GM12872 (cell line): Measurements from ENCODE around the gene RAB8B.

ENCODE experiments used
- TF ChIP-seq, protein P1 (sequence below): IDR thresholded peaks from 3 replicates; pipeline ENCODE4 v1.5.1; 2011; ENCODE audit warnings: low read depth, mild to moderate bottlenecking, low read length, moderate library complexity; ENCODE audit not compliant: insufficient read depth

RAB8B gene

DNA sequence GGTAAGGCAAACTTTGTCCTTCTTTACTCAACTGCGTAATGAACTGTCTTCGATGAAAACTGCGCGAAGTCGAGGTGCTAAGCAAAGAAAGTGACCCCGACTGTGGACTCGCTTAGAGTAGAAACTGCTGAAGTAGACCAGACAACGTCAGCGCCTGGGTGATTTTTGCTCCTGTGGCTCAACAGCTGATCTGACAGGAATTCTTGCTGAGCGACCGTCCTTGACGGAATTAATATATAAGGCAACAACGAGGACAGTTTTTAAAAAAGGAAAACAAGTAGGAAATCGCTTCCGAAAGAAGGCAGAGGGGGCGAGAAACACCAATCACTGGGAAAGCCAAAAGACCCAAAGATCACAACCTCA, 32.7 kb upstream of the RAB8B start:
- TF ChIP-seq, protein P1, sequence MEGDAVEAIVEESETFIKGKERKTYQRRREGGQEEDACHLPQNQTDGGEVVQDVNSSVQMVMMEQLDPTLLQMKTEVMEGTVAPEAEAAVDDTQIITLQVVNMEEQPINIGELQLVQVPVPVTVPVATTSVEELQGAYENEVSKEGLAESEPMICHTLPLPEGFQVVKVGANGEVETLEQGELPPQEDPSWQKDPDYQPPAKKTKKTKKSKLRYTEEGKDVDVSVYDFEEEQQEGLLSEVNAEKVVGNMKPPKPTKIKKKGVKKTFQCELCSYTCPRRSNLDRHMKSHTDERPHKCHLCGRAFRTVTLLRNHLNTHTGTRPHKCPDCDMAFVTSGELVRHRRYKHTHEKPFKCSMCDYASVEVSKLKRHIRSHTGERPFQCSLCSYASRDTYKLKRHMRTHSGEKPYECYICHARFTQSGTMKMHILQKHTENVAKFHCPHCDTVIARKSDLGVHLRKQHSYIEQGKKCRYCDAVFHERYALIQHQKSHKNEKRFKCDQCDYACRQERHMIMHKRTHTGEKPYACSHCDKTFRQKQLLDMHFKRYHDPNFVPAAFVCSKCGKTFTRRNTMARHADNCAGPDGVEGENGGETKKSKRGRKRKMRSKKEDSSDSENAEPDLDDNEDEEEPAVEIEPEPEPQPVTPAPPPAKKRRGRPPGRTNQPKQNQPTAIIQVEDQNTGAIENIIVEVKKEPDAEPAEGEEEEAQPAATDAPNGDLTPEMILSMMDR: no peak

DNA sequence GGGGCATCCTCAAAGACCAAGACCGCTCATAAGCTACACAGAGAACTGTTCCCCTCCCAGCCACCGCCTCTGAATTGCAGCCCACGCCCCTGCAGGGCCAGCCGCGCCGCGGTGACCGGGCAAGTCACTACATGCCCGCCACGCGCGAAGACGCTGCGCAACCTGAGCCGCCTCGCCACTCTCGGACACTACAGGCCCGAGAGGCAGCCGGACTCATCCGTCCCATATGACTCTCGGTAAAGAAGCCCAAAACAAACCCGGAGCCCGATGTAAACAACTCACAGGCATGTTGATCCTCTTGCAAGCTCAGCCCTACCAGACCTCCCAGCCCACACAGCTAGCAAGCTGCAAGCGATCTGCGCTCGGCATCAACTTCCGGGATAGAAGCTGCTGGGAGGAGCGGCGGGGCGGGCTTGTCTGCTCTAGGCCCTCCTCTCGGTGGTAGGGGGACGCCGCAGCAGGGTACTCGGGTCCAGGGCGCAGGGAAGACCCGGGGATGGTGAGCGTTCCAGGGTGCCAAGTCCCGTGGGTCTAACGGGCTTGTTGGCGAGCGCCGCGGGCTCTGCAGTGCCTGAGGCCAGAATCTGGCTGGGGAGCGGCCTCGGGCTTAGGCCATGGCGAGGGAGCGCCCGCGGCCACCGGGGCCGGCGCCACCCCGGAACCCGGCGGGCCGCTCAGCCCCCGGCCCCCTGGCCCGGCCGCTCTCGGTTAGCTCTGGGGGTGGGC, 32.1 kb upstream of the RAB8B start, which contains the start of gene RPS27L:
Gene RPS27L (minus strand): TSS at position 360 of the 726 bp plus-strand sequence. CDS start 72 bp downstream, at position 288.
- TF ChIP-seq, protein P1: no peak

DNA sequence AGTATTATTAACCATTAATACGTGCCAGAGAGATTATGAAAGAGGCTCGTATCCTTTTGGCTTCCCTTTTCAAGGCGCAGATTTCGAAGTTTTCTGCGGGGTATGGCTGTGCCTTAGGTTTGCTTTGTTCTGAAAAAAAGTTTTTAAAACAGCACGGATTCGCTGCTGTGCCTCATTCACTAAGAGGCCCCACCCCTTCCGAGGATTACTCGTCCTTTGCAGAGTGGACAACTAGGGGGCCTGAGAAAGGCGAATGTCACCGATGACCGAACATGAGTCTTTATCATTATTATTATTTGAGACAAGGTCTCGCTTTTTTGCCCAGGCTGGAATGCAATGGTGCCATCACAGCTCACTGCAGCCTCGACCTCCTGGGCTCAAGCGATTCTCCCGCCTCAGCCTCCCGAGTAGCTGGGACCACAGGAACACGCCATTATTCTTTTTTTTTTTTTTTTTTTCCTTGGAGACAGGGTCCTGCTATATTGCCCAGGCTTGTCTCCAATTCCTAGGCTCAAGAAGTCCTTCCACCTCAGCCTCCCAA, 31.4 kb upstream of the RAB8B start:
- TF ChIP-seq, protein P1: peak; percentile 18; the same call in 1 of the 3 replicates

DNA sequence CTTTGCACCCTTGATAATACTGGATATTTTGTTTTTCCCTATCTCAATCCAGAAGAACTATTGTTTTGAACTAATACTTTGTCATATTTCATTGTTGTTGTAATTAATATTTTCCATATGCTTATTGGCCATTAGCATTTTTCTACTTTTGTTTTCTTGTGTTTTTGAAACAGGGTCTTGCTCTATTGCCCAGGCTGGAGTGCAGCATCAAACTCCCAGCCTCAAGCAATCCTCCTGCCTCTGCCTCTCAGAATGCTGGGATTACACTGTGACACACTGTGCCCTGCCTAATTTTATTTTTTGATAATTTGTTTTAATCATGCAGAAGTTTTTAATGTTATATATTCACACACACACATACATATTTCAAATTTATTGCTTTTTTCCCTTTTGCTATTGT, 28.8 kb upstream of the RAB8B start:
- TF ChIP-seq, protein P1: no peak

DNA sequence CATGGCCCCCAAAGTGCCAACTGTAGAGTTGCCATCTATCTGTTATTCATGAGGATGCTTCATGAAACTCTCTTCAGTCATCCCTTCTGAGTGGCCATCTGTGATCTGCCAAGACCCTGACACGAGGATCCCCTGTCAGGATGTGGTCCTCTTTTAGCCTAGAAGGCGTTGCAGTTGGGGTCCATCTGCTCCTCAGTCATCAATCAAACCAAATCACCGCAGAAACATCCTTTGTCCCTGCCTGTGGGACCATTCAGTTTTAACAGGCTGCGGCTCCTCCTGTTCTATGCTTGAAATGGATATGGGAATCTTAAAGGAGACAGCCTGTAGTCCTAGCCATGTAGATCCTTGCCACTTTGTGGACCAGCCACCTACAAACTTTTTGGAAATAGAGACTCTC, 26.2 kb upstream of the RAB8B start:
- TF ChIP-seq, protein P1: no peak

DNA sequence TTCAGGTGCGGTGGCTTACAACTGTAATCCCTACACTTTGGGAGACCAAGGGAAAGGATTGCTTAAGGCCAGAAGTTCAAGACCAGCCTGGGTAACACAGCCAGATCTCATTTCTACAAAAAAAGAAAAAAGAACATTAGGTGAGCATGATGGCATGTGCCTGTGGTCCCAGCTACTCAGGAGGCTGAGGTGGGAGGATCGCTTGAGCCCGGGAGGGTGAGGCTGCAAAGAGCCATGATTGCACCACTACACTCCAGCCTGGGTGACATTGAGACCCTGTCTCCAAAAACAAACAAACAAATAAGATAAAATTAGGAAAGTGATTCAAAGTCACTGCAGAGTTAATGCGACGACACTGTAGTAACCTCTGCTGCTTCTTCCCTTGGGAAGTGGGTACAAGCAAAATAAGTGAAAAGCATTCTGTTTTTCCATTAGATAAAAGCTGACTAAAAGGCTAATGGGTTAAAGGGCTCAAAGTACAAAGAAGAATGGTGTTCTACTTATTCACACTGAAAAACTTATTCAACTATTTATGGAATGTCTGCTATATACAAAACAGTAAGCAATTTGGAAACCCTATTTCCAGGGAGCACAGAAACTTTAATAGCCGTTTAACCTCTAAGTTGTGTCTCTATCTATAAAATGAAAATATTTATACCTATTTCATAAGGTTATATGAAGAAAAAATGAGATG, 24.1 kb upstream of the RAB8B start:
- TF ChIP-seq, protein P1: no peak

DNA sequence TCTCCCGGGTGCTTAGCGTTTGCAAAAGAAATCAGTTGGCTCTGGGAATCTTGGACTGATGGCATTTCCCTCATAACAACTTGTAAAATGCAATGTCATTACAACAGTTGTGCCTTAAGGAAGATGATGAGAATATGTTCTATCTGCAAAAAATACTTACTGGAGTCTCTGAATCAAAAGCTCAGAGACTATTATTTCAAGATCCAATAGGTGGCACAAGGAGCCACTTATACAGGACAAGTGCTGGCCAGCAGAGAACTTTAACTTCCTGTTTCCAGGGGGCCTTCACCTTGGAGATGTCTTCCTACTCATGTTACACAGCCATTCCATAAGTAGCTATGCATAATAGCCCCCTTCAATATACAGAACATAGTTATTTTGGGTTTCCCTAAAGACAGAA, 23.2 kb upstream of the RAB8B start:
- TF ChIP-seq, protein P1: 0 out of 3 replicates have a peak, but pooled peaks have one; percentile 8
